Endothelial cell (in vitro differentiated cells): ENCODE measurements around the gene PRR7. TPM values are rescaled to one million over a fixed set of nuclear protein-coding genes. Genes with fewer than 3 reads are reported as not detected.

Experiments used
- DNase-seq: peaks from one replicate; pipeline ENCODE4 v3.0.0; 2021; ENCODE audit warnings: low spot score
- H3K27ac Mint-ChIP-seq: one replicate; pipeline ENCODE4 v1.8.0; 2021; ENCODE audit warnings: mixed read lengths, inconsistent platforms; ENCODE audit not compliant: unreplicated experiment
- H3K27me3 Mint-ChIP-seq: one replicate; pipeline ENCODE4 v1.8.0; 2021; ENCODE audit warnings: mild to moderate bottlenecking, moderate library complexity, mixed read lengths, inconsistent platforms; ENCODE audit not compliant: unreplicated experiment
- H3K36me3 Mint-ChIP-seq: one replicate; pipeline ENCODE4 v1.8.0; 2021; ENCODE audit warnings: mild to moderate bottlenecking, low read depth, mixed read lengths, inconsistent platforms; ENCODE audit not compliant: unreplicated experiment
- H3K4me1 Mint-ChIP-seq: one replicate; pipeline ENCODE4 v1.8.0; 2021; ENCODE audit warnings: mild to moderate bottlenecking, mixed read lengths, inconsistent platforms; ENCODE audit not compliant: unreplicated experiment
- H3K4me3 Mint-ChIP-seq: one replicate; pipeline ENCODE4 v1.8.0; 2021; ENCODE audit warnings: mild to moderate bottlenecking, mixed read lengths, inconsistent platforms; ENCODE audit not compliant: unreplicated experiment
- H3K9me3 Mint-ChIP-seq: one replicate; pipeline ENCODE4 v1.8.0; 2021; ENCODE audit warnings: mixed read lengths, inconsistent platforms; ENCODE audit not compliant: unreplicated experiment
- total RNA-seq: library from RNA; stranded (reverse); fragmentation: NEBNext Ultra II Directional; extraction: Animal tissue kit (Norgen Biotek cat#: 25700); gene quantifications from one replicate; pipeline ENCODE4 v1.2.1, GENCODE V29; 2021; ENCODE audit not compliant: unreplicated experiment
- TF ChIP-seq, protein P1 (sequence below): fragments of 200-600 bp; sonication (generic); IDR thresholded peaks from one replicate; pipeline ENCODE4 v1.5.0; 2021; ENCODE audit warnings: antibody characterized with exemption; ENCODE audit not compliant: unreplicated experiment

PRR7 gene
- total RNA-seq, 1 donor from 2014 or later: 0.97 TPM

DNA sequence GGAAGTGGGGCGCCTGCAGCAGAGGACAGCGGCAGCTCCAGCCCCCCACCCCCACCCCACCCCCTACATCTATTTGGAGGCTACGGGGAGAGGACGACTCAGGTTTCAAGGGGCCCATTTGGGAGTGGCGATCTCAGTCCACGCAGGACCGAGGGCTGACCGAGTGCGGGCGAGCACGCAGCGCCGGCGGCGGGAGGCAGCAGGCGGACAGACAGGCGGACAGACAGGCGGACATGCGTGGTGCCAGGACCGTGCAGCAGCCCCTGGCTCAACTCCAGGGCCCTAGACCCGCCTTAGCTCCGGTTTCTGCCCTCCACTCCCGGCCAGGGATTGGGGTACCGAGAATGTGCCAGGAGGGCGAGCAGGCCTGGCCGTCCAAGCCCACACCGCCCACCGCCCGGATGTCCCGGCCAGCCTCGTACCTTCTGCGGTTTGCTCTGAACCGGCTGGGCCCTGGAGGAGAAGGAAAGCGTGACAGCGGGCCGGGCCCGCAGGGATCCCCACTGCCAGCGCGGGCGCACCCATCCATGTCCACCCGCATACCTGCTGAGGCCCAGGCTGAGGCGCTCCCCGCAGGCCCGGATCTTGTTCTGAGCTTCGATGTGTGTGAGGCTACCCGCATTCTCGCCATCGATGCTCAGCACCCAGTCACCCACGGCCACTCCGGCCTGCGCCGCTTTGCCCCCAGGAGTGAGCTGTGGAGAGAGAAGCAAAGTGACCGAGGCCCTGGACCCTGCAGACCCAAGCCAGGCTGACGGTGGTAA lies 45.6 kb downstream of the PRR7 start:
- TF ChIP-seq, protein P1, sequence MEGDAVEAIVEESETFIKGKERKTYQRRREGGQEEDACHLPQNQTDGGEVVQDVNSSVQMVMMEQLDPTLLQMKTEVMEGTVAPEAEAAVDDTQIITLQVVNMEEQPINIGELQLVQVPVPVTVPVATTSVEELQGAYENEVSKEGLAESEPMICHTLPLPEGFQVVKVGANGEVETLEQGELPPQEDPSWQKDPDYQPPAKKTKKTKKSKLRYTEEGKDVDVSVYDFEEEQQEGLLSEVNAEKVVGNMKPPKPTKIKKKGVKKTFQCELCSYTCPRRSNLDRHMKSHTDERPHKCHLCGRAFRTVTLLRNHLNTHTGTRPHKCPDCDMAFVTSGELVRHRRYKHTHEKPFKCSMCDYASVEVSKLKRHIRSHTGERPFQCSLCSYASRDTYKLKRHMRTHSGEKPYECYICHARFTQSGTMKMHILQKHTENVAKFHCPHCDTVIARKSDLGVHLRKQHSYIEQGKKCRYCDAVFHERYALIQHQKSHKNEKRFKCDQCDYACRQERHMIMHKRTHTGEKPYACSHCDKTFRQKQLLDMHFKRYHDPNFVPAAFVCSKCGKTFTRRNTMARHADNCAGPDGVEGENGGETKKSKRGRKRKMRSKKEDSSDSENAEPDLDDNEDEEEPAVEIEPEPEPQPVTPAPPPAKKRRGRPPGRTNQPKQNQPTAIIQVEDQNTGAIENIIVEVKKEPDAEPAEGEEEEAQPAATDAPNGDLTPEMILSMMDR: no peak
- H3K27me3 Mint-ChIP-seq: peaks cover 4% of the 10 kb centered on the region
- H3K4me1 Mint-ChIP-seq: peaks cover 30% of the 10 kb centered on the region
- H3K4me3 Mint-ChIP-seq: peak overlapping the region; percentile 48
- peaks cover 18% of the 10 kb centered on the region for H3K36me3 Mint-ChIP-seq
- H3K9me3 Mint-ChIP-seq: no peaks in the 10 kb centered on the region
- H3K27ac Mint-ChIP-seq: no peak overlapping the region
- no peak for DNase-seq

DNA sequence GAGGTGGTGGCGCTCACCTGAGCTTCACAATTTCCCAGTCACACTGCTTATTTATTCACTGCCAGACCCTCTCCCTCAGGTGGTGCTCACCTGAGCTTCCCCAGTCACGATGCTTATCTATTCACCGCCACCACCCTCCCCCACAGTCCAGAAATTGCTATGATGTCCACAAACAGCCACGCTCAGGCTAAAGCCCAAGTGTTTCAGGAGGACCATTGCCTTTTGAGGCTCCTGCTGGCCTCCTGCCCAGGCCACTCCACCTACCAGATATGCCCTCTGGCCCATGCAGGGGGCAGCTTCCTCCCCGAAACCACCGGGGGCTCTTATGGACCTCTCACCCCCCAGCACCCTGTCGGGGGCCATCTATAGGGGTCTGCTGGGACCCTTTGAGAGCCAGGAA lies 46.2 kb downstream of the PRR7 start:
- no peak for DNase-seq
- H3K36me3 Mint-ChIP-seq: peaks cover 16% of the 10 kb centered on the region
- peak overlapping the region; percentile 48 for H3K4me3 Mint-ChIP-seq
- H3K27ac Mint-ChIP-seq: no peak overlapping the region
- peaks cover 29% of the 10 kb centered on the region for H3K4me1 Mint-ChIP-seq
- H3K27me3 Mint-ChIP-seq: peaks cover 4% of the 10 kb centered on the region
- TF ChIP-seq, protein P1: no peak
- H3K9me3 Mint-ChIP-seq: no peaks in the 10 kb centered on the region

DNA sequence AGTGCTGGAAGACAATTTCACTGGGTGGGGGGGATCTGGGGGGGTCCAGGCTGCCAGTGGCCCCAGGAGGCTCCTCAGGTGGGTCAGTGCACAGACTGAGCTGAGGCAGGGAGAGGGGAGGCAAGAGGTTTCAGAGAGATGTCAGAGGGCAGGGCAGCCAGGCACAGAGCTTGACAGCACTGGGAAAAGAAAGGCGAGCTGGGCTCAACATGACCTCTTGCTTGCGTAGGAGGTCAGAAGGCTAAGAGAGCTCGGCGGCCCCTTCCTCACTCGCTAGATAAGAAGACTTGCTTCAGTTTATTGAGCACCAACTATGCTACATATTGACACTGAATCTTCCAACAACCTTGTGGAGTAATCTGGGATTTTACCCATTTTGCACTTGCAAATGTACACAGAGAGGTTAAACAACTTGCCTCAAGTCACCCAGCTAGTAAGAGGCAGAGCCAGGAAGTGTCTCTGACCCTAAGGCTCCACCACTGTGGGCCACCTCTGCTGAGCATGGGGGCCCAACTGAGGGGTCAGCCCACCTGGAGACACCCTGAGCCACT lies 47.3 kb downstream of the PRR7 start:
- Mint-ChIP-seq H3K4me3 (no peak overlapping the region), H3K27ac (no peak overlapping the region)

DNA sequence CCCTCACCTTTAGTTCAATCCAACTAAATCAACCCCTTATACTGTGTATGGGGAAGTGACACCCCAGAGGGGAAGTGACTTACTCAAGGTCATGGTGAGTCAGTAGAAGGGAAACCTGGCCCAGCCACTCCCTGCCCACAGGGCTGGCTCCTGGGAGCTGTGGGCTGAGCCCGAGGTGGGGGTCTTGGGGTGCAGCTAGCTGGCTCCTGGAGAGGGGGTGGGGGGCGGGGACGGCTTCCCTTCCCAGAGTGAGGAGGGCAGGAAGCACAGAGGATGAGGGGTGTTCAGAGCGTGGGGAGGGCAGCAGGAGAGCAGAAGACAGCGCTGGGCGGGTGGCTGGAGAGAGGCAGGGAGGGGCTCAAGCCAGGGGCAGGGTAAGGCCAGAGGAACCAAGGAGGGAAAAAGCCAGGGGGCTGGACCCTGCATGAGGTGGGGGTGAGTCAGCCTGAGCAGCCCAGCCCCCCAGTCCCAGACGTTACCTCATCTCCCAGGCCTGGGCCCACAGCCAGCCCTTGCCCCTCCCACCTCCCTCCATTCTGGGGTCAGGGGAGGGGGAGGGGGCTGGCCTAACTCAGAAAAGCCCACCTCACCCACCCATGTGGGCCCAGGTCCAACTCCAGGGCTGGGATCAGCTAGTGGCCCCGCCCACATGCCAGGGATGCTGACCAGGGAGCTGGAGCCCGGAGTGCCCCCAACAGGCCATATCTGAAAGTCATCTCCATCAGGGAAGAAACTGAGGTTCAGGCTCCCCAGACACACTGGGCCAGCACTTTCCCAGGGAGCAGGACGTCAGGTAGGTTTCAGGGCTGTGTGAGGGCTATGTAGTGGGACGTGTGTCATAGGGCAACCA lies 48.0 kb downstream of the PRR7 start:
- no peak overlapping the region for H3K27ac Mint-ChIP-seq
- DNase-seq: no peak
- peaks cover 12% of the 10 kb centered on the region for H3K36me3 Mint-ChIP-seq
- H3K9me3 Mint-ChIP-seq: no peaks in the 10 kb centered on the region
- peaks cover 9% of the 10 kb centered on the region for H3K27me3 Mint-ChIP-seq
- H3K4me3 Mint-ChIP-seq: no peak overlapping the region
- peaks cover 39% of the 10 kb centered on the region for H3K4me1 Mint-ChIP-seq
- TF ChIP-seq, protein P1: no peak

More for the DNA sequence above, 47.3 kb downstream of the PRR7 start:
- no peaks in the 10 kb centered on the region for H3K9me3 Mint-ChIP-seq
- peaks cover 9% of the 10 kb centered on the region for H3K27me3 Mint-ChIP-seq
- peaks cover 12% of the 10 kb centered on the region for H3K36me3 Mint-ChIP-seq
- TF ChIP-seq, protein P1: no peak
- DNase-seq: no peak
- H3K4me1 Mint-ChIP-seq: peaks cover 37% of the 10 kb centered on the region
